GM23248 (cell line): ENCODE data around the gene YTHDF1.

Source experiments
- EZH2 ChIP-seq: fragments of 200-600 bp; sonication (generic); IDR thresholded peaks from 2 replicates; pipeline ENCODE4 v1.6.1; 2018; ENCODE audit warnings: antibody characterized with exemption, mild to moderate bottlenecking; ENCODE audit not compliant: insufficient read depth, poor library complexity, severe bottlenecking
- EZH2phosphoT487 ChIP-seq: fragments of 200-600 bp; sonication (generic); IDR thresholded peaks from 2 replicates; pipeline ENCODE4 v1.6.1; 2018; ENCODE audit warnings: antibody characterized with exemption, moderate library complexity, mild to moderate bottlenecking, low read depth; ENCODE audit not compliant: insufficient read depth

- TF ChIP-seq EZH2phosphoT487 (no peak), EZH2 (no peak)
These were observed 33.0 kb downstream of the YTHDF1 start for GRCh38 chr20:63182946-63183415.
